Lower leg skin (tissue), 3 donors: ENCODE measurements around the gene LRIG1.

Source experiments
- CTCF ChIP-seq, 3 donors: fragments of 450-650 bp; IDR thresholded peaks; one replicate each; pipeline ENCODE4 v1.5.1; 2016; ENCODE audit warnings: antibody characterized with exemption in 3 of 3, mild to moderate bottlenecking in 3 of 3, moderate library complexity in 2 of 3
- POLR2A ChIP-seq, 2 donors: fragments of 450-650 bp; IDR thresholded peaks; one replicate each; pipeline ENCODE4 v1.6.1; 2016 to 2017; ENCODE audit warnings: antibody characterized with exemption in 2 of 2, mild to moderate bottlenecking in 1 of 2, moderate library complexity in 1 of 2

GRCh38 chr3:66410976-66411375 is 89.8 kb downstream of the LRIG1 start:
- TF ChIP-seq POLR2A (IDR thresholded peaks at IDR 0.05) (no peak), CTCF (IDR thresholded peaks at IDR 0.05) (no peak)
